ENCODE data around the gene DUSP16.
A peak's percentile ranks its signal among the peaks of the same experiment; 100 is the strongest.

The DUSP16 gene

GRCh38 chr12:12467688-12468261 lies 94.9 kb downstream of the DUSP16 start:
- DNase-seq (ENCODE audit: low spot score), result peak; percentile 49

- peak; percentile 43 for DNase-seq (ENCODE audit: low spot score)
Measured at GRCh38 chr12:12467264-12467663, 95.4 kb downstream of the DUSP16 start.

GRCh38 chr12:12466157-12466556 lies 96.5 kb downstream of the DUSP16 start:
- peak; percentile 71 for DNase-seq (ENCODE audit: low spot score)

GRCh38 chr12:12465522-12465921 lies 97.1 kb downstream of the DUSP16 start:
- DNase-seq (ENCODE audit: low spot score), result no peak

GRCh38 chr12:12461923-12462315 lies 100.7 kb downstream of the DUSP16 start:
- DNase-seq (ENCODE audit: low spot score), result peak; percentile 44

- peak; percentile 41 for DNase-seq (ENCODE audit: low spot score)
Measured at GRCh38 chr12:12460935-12461922, 101.4 kb downstream of the DUSP16 start.

GRCh38 chr12:12456637-12457036 lies 106.0 kb downstream of the DUSP16 start:
- peak; percentile 49 for DNase-seq (ENCODE audit: low spot score)

- DNase-seq (ENCODE audit: low spot score), result no peak
Measured at GRCh38 chr12:12454315-12454714, 108.3 kb downstream of the DUSP16 start.

- no peak for DNase-seq (ENCODE audit: low spot score)
Measured at GRCh38 chr12:12453635-12454034, 109.0 kb downstream of the DUSP16 start.

- no peak for DNase-seq (ENCODE audit: low spot score)
Measured at GRCh38 chr12:12452326-12452902, 110.2 kb downstream of the DUSP16 start.

- no peak for DNase-seq (ENCODE audit: low spot score)
Measured at GRCh38 chr12:12451098-12451497, 111.6 kb downstream of the DUSP16 start.

GRCh38 chr12:12450043-12450471 lies 112.6 kb downstream of the DUSP16 start:
- DNase-seq (ENCODE audit: low spot score), result no peak

GRCh38 chr12:12449533-12450025 lies 113.1 kb downstream of the DUSP16 start:
- DNase-seq (ENCODE audit: low spot score), result no peak

- no peak for DNase-seq (ENCODE audit: low spot score)
Measured at GRCh38 chr12:12447837-12448236, 114.8 kb downstream of the DUSP16 start.

- DNase-seq (ENCODE audit: low spot score), result no peak
Measured at GRCh38 chr12:12447236-12447635, 115.4 kb downstream of the DUSP16 start.

- DNase-seq (ENCODE audit: low spot score), result no peak
Measured at GRCh38 chr12:12446786-12447185, 115.9 kb downstream of the DUSP16 start.

GRCh38 chr12:12445882-12446181 lies 116.8 kb downstream of the DUSP16 start:
- DNase-seq (ENCODE audit: low spot score), result no peak

GRCh38 chr12:12445165-12445881 lies 117.3 kb downstream of the DUSP16 start:
- peak; percentile 52 for DNase-seq (ENCODE audit: low spot score)

- DNase-seq (ENCODE audit: low spot score), result no peak
Measured at GRCh38 chr12:12443431-12443878, 119.2 kb downstream of the DUSP16 start.

GRCh38 chr12:12442548-12443071 lies 120.1 kb downstream of the DUSP16 start:
- no peak for DNase-seq (ENCODE audit: low spot score)

GRCh38 chr12:12441843-12442461 lies 120.7 kb downstream of the DUSP16 start:
- DNase-seq (ENCODE audit: low spot score), result peak; percentile 83
